ENCODE results near the gene OR5C1. TPM values are rescaled to one million over a fixed set of nuclear protein-coding genes. Genes with fewer than 3 reads are reported as not detected.
"Not testable (repeated sequence)": the region's sequence is repeated elsewhere in the genome, so short reads cannot be mapped to it uniquely, and the experiment has no call there.

OR5C1 gene
- total and polyA plus RNA-seq, 4 donors = not detected

DNA sequence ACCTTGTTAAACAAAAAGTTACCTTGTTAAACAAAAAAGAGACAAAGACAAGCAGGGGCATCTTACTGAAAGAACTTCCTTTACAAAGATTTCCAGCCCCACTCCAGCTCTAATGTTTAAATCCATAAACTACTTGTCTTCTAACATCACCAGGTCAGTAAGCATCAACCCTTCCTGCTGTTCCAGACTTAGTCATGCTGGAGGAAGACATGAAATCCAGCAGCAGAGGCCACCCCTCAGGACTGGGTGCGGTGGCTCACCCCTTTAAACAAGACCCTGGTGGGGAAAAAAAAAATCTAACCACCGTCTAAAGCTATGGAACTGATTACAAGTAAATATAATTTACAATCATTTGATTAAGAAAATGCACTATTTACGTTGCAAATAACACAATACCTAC, 30.6 kb downstream of the OR5C1 start:
- DNase-seq = no peak
- ATAC-seq (ENCODE audit: low FRiP score) = no peak
- Histone ChIP-seq H3K36me3 (ENCODE audit: control insufficient read depth in 1 of 2, insufficient read depth in 2 of 2, low read length in 1 of 2) (peaks cover 0 to 4% of the 10 kb centered on the region in 2 donors), H3K9me3 (ENCODE audit: control insufficient read depth, low read length) (no peaks in the 10 kb centered on the region), H3K27me3 (ENCODE audit: control insufficient read depth in 1 of 2, insufficient read depth in 2 of 2, low read length in 1 of 2) (no peaks in the 10 kb centered on the region), H3K27ac (ENCODE audit: low read depth in 1 of 2, low read length in 2 of 2) (no peak overlapping the region), H3K4me1 (ENCODE audit: control insufficient read depth in 1 of 2, insufficient read depth in 2 of 2, low read length in 2 of 2) (peaks cover 0 to 3% of the 10 kb centered on the region in 2 donors), H3K4me3 (ENCODE audit: low read length in 2 of 2) (no peak overlapping the region)
- intact Hi-C loops (cut with DNase I) = loop anchor here (10.0 kb wide), 1 partner anchor 695 kb away; no protein-coding TSS in a partner anchor
- WGBS, 2 donors = 67 to 78% methylated on average over 3 of the region's 3 CpGs

DNA sequence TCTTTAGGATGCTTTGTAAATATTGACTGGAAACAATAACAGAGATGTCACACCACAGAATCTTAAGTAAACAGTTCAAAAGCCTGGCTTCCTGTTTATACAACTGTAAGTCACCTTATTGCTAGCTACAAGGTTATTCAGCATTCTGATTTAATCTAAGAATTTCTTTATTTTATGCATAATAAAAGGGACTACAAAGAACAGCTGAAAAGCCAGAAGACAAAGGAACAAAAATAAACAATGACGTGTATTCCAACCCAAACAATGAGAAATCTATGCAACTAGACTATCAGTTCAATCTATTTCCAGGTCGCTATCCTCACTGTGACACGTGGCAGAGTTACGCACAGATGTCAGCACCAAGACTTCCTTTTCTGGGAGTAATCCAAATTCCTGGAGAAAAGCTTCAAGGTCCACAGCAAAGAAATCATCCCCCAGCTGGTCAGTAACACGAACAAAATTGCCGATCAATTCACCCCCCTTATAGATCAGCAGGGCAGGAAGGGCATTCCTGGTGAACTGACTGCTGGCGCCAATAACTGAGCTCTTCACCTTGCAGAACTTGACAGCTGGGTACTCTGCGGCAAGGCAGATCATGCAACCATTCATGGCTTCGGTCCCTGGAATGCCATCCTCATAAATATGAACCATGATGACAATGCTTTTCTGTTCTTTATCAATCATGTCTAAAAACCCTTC, 31.2 kb downstream of the OR5C1 start:
- no peak overlapping the region for H3K27ac ChIP-seq (ENCODE audit: low read depth in 1 of 2, low read length in 2 of 2)
- intact Hi-C loops (cut with DNase I) = loop anchor here (10.0 kb wide), 1 partner anchor 695 kb away; no protein-coding TSS in a partner anchor
- H3K27me3 ChIP-seq (ENCODE audit: control insufficient read depth in 1 of 2, insufficient read depth in 2 of 2, low read length in 1 of 2) = no peaks in the 10 kb centered on the region
- WGBS, 2 donors = 68 to 69% methylated on average over 9 of the region's 9 CpGs
- no peaks in the 10 kb centered on the region for H3K9me3 ChIP-seq (ENCODE audit: control insufficient read depth, low read length)
- H3K4me1 ChIP-seq (ENCODE audit: control insufficient read depth in 1 of 2, insufficient read depth in 2 of 2, low read length in 2 of 2) = peaks cover 0 to 3% of the 10 kb centered on the region in 2 donors
- H3K4me3 ChIP-seq (ENCODE audit: low read length in 2 of 2) = no peak overlapping the region
- peaks cover 0 to 4% of the 10 kb centered on the region in 2 donors for H3K36me3 ChIP-seq (ENCODE audit: control insufficient read depth in 1 of 2, insufficient read depth in 2 of 2, low read length in 1 of 2)
- DNase-seq (no peak), ATAC-seq (ENCODE audit: low FRiP score) (no peak)

DNA sequence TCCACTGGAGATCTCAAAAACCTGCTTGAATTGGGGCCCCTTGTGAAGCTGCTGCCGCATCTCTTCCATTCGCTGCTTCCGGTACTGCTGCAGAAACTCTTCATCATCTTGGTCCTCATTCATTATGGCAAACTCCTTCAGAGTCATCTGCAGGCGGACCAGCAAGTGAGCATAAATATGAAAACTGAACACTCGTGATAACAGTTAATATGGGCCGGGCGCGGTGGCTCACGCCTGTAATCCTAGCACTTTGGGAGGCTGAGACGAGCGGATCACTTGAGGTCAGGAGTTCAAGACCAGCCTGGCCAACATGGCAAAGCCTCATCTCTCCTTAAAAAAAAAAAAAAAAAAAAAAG, 31.7 kb downstream of the OR5C1 start:
- H3K36me3 ChIP-seq (ENCODE audit: control insufficient read depth in 1 of 2, insufficient read depth in 2 of 2, low read length in 1 of 2) = peaks cover 0 to 4% of the 10 kb centered on the region in 2 donors
- H3K27me3 ChIP-seq (ENCODE audit: control insufficient read depth in 1 of 2, insufficient read depth in 2 of 2, low read length in 1 of 2) = no peaks in the 10 kb centered on the region
- 94 to 95% methylated on average over 11 of the region's 11 CpGs for WGBS, 2 donors
- no peak for ATAC-seq (ENCODE audit: low FRiP score)
- no peak for DNase-seq
- no peak overlapping the region for H3K27ac ChIP-seq (ENCODE audit: low read depth in 1 of 2, low read length in 2 of 2)
- no peak overlapping the region for H3K4me3 ChIP-seq (ENCODE audit: low read length in 2 of 2)
- peaks cover 0 to 3% of the 10 kb centered on the region in 2 donors for H3K4me1 ChIP-seq (ENCODE audit: control insufficient read depth in 1 of 2, insufficient read depth in 2 of 2, low read length in 2 of 2)
- H3K9me3 ChIP-seq (ENCODE audit: control insufficient read depth, low read length) = no peaks in the 10 kb centered on the region
- intact Hi-C loops (cut with DNase I) = no loop called here

DNA sequence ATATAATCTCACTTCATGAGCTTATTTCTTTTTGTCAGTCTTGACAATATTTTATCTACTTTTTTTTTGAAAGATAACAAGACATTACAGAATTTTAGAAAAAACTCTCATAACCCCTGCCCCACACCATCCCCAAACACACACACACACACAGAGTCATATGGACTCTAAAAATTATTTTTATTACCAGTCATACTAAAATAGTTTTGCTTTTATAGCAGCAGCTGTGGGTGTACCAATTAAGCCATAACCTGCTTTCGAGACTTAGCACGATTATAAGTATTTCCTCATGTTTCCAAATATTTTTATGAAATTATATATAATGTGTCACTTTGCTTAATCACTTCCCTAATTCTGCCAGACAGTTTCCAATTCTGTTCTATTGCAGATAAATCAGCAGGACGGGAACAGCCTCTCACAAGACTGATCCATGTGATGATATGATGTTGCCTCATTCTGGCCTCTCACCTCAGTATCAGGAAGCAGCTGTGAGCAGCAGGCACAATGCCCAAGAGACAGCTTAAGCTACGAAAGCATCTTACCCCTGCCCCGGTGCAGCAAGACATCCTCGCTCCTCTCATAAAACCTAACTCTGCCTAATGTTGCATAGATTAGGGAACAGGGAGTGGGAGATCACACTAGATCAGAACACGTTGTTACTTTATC, 32.7 kb downstream of the OR5C1 start:
- peak in 1 of 2 donors; percentile 69 for DNase-seq
- H3K9me3 ChIP-seq (ENCODE audit: control insufficient read depth, low read length) = no peaks in the 10 kb centered on the region
- H3K4me1 ChIP-seq (ENCODE audit: control insufficient read depth in 1 of 2, insufficient read depth in 2 of 2, low read length in 2 of 2) = peaks cover 0 to 3% of the 10 kb centered on the region in 2 donors
- 55 to 59% methylated on average over 7 of the region's 7 CpGs for WGBS, 2 donors
- peaks cover 2 to 4% of the 10 kb centered on the region in 2 donors for H3K36me3 ChIP-seq (ENCODE audit: control insufficient read depth in 1 of 2, insufficient read depth in 2 of 2, low read length in 1 of 2)
- no peak overlapping the region for H3K4me3 ChIP-seq (ENCODE audit: low read length in 2 of 2)
- no peak overlapping the region for H3K27ac ChIP-seq (ENCODE audit: low read depth in 1 of 2, low read length in 2 of 2)
- H3K27me3 ChIP-seq (ENCODE audit: control insufficient read depth in 1 of 2, insufficient read depth in 2 of 2, low read length in 1 of 2) = no peaks in the 10 kb centered on the region
- ATAC-seq (ENCODE audit: low FRiP score) = peak; percentile 22
- intact Hi-C loops (cut with DNase I) = no loop called here

DNA sequence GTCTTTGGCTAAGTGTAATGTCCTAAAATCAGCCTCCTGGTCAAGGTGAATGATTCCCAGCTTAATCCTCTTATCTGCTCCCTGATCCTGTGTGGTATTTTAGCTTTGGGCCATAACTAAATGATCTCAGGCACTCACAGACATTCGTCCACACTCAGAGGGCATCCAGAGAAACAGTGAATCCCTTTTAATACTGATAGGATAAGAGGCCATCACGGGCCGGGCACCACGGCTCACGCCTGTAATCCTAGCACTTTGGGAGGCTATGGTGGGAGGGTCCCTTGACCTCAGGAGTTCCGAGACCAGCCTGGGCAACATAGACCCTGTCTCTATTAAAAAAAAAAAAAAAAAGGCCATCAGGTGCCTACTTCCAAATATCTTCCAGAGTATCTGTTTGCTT, 33.3 kb downstream of the OR5C1 start:
- H3K27ac ChIP-seq (ENCODE audit: low read depth in 1 of 2, low read length in 2 of 2) = no peak overlapping the region
- H3K36me3 ChIP-seq (ENCODE audit: control insufficient read depth in 1 of 2, insufficient read depth in 2 of 2, low read length in 1 of 2) = peaks cover 2 to 4% of the 10 kb centered on the region in 2 donors
- 89 to 91% methylated on average over 6 of the region's 6 CpGs for WGBS, 2 donors
- ATAC-seq (ENCODE audit: low FRiP score) = no peak
- H3K9me3 ChIP-seq (ENCODE audit: control insufficient read depth, low read length) = no peaks in the 10 kb centered on the region
- H3K27me3 ChIP-seq (ENCODE audit: control insufficient read depth in 1 of 2, insufficient read depth in 2 of 2, low read length in 1 of 2) = no peaks in the 10 kb centered on the region
- intact Hi-C loops (cut with DNase I) = no loop called here
- H3K4me3 ChIP-seq (ENCODE audit: low read length in 2 of 2) = no peak overlapping the region
- peaks cover 3 to 4% of the 10 kb centered on the region in 2 donors for H3K4me1 ChIP-seq (ENCODE audit: control insufficient read depth in 1 of 2, insufficient read depth in 2 of 2, low read length in 2 of 2)
- no peak for DNase-seq

DNA sequence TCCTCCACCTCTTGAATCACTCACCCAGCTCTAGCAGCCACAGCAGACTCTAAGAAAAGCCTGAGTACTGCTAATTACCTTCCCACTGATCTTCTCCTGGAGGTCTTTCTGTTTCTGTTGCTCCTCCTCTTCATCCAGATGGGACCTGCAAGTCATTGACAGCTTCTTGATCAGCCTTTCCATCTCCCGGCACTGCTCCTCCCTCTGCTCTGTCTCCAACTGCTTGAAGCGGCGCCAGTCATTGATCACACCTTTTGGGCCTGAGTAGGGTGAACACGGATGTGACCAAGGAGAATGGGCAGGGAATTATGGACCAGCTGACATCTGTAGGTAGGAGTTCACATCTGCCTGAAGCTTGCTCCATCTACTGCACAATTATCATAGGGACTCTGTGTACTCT, 34.2 kb downstream of the OR5C1 start:
- WGBS, 2 donors = 87 to 90% methylated on average over 4 of the region's 4 CpGs
- peaks cover 3 to 6% of the 10 kb centered on the region in 2 donors for H3K4me1 ChIP-seq (ENCODE audit: control insufficient read depth in 1 of 2, insufficient read depth in 2 of 2, low read length in 2 of 2)
- no peak overlapping the region for H3K4me3 ChIP-seq (ENCODE audit: low read length in 2 of 2)
- no peak overlapping the region for H3K27ac ChIP-seq (ENCODE audit: low read depth in 1 of 2, low read length in 2 of 2)
- peaks cover 2 to 4% of the 10 kb centered on the region in 2 donors for H3K36me3 ChIP-seq (ENCODE audit: control insufficient read depth in 1 of 2, insufficient read depth in 2 of 2, low read length in 1 of 2)
- intact Hi-C loops (cut with DNase I) = no loop called here
- H3K9me3 ChIP-seq (ENCODE audit: control insufficient read depth, low read length) = no peaks in the 10 kb centered on the region
- no peaks in the 10 kb centered on the region for H3K27me3 ChIP-seq (ENCODE audit: control insufficient read depth in 1 of 2, insufficient read depth in 2 of 2, low read length in 1 of 2)
- ATAC-seq (ENCODE audit: low FRiP score) (no peak), DNase-seq (no peak)

DNA sequence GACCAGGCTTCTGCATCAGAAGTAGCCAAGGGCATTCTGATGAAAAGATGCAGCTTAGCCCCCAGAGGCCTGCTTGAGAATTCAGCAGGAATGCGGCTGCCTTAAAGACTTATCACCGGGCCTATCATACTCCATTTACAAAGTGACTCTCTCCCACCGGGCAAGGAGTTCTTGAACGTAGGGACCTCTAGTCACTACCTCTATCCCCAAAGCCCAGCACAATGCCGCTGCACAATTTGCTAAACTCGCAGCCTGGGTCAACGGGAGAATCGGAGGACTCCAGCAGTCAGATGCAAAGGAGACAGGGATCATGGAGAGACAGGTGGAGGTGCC, 39.0 kb downstream of the OR5C1 start:
- H3K36me3 ChIP-seq (ENCODE audit: control insufficient read depth in 1 of 2, insufficient read depth in 2 of 2, low read length in 1 of 2) = peaks cover 0 to 2% of the 10 kb centered on the region in 2 donors
- 1% methylated on average over 8 of the region's 8 CpGs for WGBS, 2 donors
- DNase-seq = no peak
- peak; percentile 33 for ATAC-seq (ENCODE audit: low FRiP score)
- intact Hi-C loops (cut with DNase I) = no loop called here
- peaks cover 0 to 6% of the 10 kb centered on the region in 2 donors for H3K4me1 ChIP-seq (ENCODE audit: control insufficient read depth in 1 of 2, insufficient read depth in 2 of 2, low read length in 2 of 2)
- no peaks in the 10 kb centered on the region for H3K9me3 ChIP-seq (ENCODE audit: control insufficient read depth, low read length)
- H3K27ac ChIP-seq (ENCODE audit: low read depth in 1 of 2, low read length in 2 of 2) = peak overlapping the region; percentile 81 to 88
- H3K27me3 ChIP-seq (ENCODE audit: control insufficient read depth in 1 of 2, insufficient read depth in 2 of 2, low read length in 1 of 2) = no peaks in the 10 kb centered on the region
- peak overlapping the region; percentile 68 to 95 for H3K4me3 ChIP-seq (ENCODE audit: low read length in 2 of 2)

DNA sequence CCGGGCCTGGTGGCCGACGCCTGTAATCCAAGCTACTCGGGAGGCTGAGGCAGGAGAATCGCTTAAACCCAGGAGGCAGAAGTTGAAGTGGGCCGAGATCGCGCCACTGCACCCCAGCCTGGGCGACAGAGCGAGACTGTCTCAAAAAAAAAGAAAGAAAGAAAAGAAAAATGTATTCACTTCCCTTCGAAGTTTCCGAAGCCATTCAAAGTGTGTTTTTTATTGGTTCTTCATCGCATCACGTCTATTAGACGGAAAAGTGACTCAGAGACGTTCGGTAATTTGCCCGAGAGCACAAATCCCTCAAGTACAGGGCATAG, 40.2 kb downstream of the OR5C1 start:
- H3K4me1 ChIP-seq (ENCODE audit: control insufficient read depth in 1 of 2, insufficient read depth in 2 of 2, low read length in 2 of 2); H3K27ac ChIP-seq (ENCODE audit: low read depth in 1 of 2, low read length in 2 of 2); H3K9me3 ChIP-seq (ENCODE audit: control insufficient read depth, low read length); H3K27me3 ChIP-seq (ENCODE audit: control insufficient read depth in 1 of 2, insufficient read depth in 2 of 2, low read length in 1 of 2); ATAC-seq (ENCODE audit: low FRiP score); H3K36me3 ChIP-seq (ENCODE audit: control insufficient read depth in 1 of 2, insufficient read depth in 2 of 2, low read length in 1 of 2); intact Hi-C loops (cut with DNase I): not testable (repeated sequence)
- peak overlapping the region; percentile 46 to 63 for H3K4me3 ChIP-seq (ENCODE audit: low read length in 2 of 2)
- WGBS, 2 donors = 69 to 71% methylated on average over 18 of the region's 18 CpGs
- DNase-seq = peak in 1 of 2 donors; percentile 50

DNA sequence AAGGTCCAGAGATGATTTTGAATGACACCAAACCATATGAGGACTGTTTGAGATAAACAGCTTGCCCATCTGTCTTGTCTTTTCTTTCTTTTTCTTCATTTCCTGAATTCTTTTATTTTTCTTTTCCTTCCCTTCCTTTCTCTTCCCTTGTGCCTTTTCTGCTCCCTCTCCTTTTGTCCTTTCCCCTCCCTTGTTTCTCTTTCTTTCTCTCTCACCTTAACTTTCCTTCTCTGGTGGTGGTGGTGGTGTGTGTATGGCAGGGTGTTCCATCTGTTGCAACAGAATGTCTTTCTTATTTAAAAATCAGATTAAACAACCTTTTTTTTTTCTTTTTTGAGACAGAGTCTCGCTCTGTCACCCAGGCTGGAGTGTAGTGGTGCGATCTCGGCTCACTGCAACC, 43.5 kb downstream of the OR5C1 start:
- Histone ChIP-seq H3K4me3 (ENCODE audit: low read length in 2 of 2) (no peak overlapping the region), H3K4me1 (ENCODE audit: control insufficient read depth in 1 of 2, insufficient read depth in 2 of 2, low read length in 2 of 2) (peaks cover 0 to 1% of the 10 kb centered on the region in 2 donors), H3K9me3 (ENCODE audit: control insufficient read depth, low read length) (no peaks in the 10 kb centered on the region), H3K36me3 (ENCODE audit: control insufficient read depth in 1 of 2, insufficient read depth in 2 of 2, low read length in 1 of 2) (no peaks in the 10 kb centered on the region), H3K27ac (ENCODE audit: low read depth in 1 of 2, low read length in 2 of 2) (no peak overlapping the region), H3K27me3 (ENCODE audit: control insufficient read depth in 1 of 2, insufficient read depth in 2 of 2, low read length in 1 of 2) (no peaks in the 10 kb centered on the region)
- DNase-seq (no peak), ATAC-seq (ENCODE audit: low FRiP score) (no peak)
- intact Hi-C loops (cut with DNase I) = no loop called here
- WGBS, 2 donors = 81 to 83% methylated on average over 3 of the region's 3 CpGs
